Choroid plexus epithelial cell (primary cell): ENCODE measurements around the gene ZNF205.

Experiments
- DNase-seq: peaks from one replicate; pipeline ENCODE4 v3.0.0-alpha.2; 2010; ENCODE audit warnings: low read depth
- H3K4me3 ChIP-seq: 2 replicates; pipeline ENCODE4 v1.5.1; 2011; ENCODE audit warnings: low read depth, mild to moderate bottlenecking, control low read depth, low read length, moderate library complexity
- TF ChIP-seq, protein P1 (sequence below): conservative IDR thresholded peaks from 2 replicates; pipeline ENCODE4 v1.5.1; 2011; ENCODE audit warnings: low read depth, mild to moderate bottlenecking, control low read depth, inconsistent platforms, low read length, moderate library complexity

ZNF205 gene

DNA sequence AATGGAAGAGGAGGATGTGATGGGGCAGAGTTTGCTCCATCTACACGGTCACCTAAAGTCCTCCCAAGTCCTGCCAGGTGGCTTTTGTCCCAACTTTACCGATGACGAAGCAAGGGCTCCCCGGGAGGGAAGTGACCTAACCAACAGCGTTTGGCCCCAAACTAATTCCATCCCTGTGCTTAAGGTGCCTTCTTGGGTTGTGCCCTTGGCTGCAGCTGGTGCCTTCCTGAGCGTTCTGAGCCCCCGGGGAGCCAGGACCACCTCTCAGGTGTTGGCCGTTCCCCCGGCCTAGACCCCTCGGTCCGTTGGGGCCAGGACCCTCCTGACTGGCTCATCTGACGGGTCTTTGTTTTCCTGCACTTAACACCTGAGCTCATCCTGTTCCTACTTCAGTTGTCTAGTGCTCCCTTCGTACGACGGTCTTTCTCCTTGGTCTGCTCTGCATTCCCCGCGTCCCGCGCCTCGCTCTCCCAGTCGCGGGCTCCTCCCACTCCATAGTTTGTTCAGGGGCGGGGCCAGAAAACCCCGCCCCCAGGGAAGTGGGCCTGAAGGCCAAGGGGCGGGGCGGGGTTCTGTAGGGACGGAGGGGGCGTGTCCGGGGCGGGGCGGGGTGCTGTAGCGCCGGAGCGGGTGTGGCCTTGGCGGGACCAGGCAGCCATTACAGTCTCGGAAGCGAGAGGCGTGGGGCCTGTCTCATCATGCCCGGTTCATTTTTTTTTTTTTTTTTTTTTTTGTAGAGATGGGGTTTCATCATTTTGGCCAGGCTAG, 12.5 kb upstream of the ZNF205 start:
- DNase-seq = peak; percentile 90
- no peak overlapping the region for H3K4me3 ChIP-seq
- TF ChIP-seq, protein P1, sequence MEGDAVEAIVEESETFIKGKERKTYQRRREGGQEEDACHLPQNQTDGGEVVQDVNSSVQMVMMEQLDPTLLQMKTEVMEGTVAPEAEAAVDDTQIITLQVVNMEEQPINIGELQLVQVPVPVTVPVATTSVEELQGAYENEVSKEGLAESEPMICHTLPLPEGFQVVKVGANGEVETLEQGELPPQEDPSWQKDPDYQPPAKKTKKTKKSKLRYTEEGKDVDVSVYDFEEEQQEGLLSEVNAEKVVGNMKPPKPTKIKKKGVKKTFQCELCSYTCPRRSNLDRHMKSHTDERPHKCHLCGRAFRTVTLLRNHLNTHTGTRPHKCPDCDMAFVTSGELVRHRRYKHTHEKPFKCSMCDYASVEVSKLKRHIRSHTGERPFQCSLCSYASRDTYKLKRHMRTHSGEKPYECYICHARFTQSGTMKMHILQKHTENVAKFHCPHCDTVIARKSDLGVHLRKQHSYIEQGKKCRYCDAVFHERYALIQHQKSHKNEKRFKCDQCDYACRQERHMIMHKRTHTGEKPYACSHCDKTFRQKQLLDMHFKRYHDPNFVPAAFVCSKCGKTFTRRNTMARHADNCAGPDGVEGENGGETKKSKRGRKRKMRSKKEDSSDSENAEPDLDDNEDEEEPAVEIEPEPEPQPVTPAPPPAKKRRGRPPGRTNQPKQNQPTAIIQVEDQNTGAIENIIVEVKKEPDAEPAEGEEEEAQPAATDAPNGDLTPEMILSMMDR = no peak

DNA sequence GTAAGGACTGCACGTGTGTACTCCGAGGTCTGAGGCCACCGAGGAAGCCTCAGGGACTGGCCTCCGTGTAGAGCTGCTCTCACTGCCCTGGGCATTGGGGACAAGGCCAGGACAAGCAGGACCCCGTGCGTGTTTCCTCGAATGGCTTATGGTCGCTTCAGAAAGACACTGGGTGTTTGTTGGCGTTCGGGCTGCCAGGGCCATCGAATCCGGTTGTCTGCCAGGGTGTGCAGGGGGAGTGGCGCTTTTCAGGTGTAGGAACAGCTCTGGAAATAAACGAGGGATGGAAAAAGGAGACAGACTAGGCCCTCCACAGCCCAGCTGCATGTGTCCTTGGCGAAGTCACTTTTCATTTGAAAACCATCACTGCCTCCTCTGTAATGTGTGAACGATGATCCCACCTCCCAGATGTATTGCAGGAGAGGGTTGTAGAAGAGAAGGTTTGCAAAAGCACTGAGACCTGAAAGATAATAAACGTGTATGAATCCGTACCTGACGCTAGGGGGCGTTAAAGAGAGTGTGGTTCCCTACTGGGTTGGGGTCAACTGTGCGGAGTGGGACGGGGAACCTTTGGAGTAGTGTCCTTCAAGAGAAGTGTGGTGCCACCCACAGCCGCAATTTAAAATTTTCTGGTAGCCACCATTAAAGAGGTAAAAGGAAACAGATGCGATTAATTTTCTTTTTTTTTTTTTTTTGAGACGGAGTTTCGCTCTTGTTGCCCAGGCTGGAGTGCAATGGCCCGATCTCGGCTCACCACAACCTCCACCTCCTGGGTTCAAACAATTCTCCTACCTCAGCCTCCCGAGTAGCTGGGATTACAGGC, 11.2 kb upstream of the ZNF205 start:
- TF ChIP-seq, protein P1 = peak; percentile 68
- H3K4me3 ChIP-seq = no peak overlapping the region
- peak; percentile 50 for DNase-seq

DNA sequence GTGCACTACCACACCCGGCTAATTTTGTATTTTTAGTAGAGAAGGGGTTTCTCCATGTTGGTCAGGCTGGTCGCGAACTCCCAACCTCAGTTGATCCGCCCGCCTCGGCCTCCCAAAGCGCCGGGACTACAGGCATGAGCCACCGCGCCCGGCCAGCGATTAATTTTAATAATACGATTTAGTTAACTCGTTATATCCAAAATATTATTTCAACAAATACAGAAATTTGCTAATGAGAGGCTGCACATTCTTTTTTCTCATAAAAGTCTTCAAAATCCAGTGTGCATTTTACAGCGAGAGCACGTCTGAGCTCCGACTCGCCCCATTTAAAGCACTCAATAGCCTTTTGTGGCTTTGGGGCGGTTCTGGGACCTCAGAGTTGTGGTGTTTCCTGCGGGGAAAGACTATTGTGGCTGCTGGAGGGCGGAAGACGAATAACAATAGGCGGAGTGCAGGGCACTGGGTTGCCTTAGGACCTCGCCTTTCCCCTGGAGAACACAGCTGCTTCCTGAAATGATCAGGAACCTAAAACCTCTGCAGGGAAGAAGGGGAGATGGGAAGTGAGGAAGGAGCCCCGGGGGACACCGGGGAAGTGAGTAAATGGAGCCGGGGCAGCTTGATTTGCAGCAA, 10.4 kb upstream of the ZNF205 start:
- no peak overlapping the region for H3K4me3 ChIP-seq
- TF ChIP-seq, protein P1 = no peak
- no peak for DNase-seq

DNA sequence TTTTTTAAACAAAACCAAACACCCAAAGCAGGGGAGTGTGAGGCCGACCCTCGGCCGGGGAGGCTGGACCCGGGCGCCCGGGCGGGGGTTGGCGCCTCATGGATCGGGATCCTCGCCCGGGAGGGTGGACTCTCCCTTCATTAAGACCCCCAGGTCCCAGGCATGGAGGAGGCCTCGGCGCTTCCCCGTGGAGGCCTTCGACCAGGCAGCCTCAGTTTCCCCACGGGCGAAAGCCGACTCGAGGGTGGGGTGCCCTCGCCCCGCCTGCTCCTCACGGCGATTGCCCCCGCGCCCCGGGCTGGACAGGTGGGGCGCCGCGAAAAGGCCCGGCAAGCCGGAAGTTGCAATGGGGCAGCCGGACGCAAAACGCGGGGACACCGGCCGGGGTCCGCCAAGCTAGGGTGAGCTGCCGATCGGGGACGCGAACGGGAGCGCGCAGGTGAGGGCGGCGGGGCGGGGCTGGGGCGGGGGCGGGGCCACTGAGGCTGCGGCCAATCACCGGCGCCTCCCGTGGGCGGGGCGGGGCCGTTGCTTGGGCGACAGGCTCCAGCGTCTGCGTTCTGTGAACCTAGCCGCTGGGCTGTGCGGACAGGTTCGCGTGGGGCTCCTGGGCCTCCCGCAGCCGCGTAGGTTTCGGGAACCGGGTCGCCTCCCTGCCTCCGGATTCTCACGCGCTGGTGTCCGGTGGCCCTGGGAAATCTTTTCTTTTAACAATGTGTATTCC, 6.0 kb upstream of the ZNF205 start:
- DNase-seq = peak; percentile 92
- TF ChIP-seq, protein P1 = no peak
- H3K4me3 ChIP-seq = peak overlapping the region; percentile 76

DNA sequence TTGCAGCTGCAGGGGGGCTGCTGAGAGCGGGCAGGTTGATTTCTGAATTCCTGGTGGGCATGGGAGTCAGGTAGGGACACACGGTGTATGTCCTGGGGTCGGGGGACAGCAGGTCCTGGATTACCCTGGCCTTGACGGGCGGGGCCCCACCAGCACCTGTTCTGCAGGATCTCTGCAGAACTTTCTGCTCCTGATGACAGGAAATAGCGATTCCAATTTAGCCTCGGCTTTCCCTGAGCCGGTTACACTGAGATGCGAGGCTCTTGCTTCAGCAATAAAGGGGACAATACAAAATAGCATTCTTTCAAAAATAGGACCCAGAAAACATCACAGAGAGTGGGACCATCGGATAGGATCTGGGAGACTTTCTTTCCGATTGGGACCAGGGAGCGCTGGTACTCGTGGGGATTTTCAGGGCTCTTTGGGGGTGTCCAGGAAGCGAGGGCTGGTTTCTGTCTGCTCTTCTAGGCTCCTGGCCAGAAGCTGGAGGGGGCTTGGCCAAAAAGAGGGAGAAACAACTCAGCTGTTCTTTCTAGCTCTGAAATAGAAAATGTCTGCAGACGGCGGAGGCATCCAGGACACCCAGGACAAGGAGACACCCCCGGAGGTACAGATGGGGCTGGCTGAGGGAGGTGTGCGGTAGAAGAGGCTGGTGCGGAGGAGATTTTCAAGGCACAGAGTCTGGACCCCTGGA, 642 bp downstream of the ZNF205 start:
- TF ChIP-seq, protein P1 = no peak
- peak overlapping the region; percentile 80 for H3K4me3 ChIP-seq
- DNase-seq = peak; percentile 42
